ENCODE measurements around the gene HHIP. TPM values are rescaled to one million over a fixed set of nuclear protein-coding genes. Genes with fewer than 3 reads are reported as not detected.
A peak's percentile ranks its signal among the peaks of the same experiment; 100 is the strongest.

The HHIP gene
- total and polyA plus RNA-seq, 9 of the 15 experiments (the other 6 are each of a cell fraction or from before 2014, with no cell fraction given) = 0.09 TPM; not detected in 8

DNA sequence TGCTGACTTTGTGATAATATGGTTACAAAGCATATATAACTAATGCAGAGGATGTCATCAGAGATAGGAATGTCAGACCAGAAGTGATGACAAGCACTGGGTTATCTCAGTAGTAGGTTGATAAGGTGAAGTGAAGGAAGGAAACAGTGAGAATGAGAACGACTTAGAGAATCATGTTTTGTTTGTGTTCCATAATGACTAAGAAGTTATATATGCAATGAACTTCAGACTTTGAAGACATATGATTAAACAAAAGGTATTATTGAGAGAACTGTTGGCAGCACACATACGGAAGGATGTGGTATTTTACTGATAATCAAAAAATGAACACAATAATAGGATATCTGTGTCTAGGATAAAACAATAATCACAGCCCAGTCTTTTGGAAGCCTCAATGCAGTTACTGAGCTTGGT lies 18.3 kb upstream of the HHIP start (continued):
- TF ChIP-seq XRCC5 (IDR thresholded peaks at IDR 0.05; ENCODE audit: low read depth, low read length) = no peak

DNA sequence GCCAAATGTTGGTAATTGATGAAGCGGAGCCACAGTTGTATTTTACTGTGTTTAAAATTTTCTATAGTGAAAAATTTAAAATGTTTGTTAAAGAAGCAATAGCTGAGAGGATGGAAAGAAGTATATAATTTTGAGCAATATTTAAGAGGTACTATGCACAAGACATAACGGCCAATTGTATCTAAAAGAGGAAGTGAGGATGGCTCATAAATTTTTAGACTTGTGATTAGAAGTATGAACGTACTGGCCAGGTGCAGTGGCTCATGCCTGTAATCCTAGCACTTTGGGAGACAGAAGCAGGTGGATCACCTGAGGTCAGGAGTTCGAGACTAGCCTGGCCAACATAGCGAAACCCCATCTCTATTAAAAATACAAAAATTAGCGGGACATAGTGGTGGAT lies 12.7 kb upstream of the HHIP start:
- Histone ChIP-seq H3K79me2 (ENCODE audit: control insufficient read depth, insufficient read depth, low read length) (no peaks in the 10 kb centered on the region), H2AFZ (ENCODE audit: low read depth, low read length) (no peak overlapping the region), H3K27ac (ENCODE audit: extremely low read depth, low read depth, low read length) (no peak overlapping the region), H3K9ac (ENCODE audit: insufficient read depth in 1 of 2, low read depth in 2 of 2, low read length in 2 of 2) (no peak overlapping the region), H3K4me1 (replicated peaks in 1 of 2; ENCODE audit: control insufficient read depth in 2 of 2, insufficient read depth in 2 of 2, low read length in 2 of 2) (no peaks in the 10 kb centered on the region), H3K4me2 (ENCODE audit: insufficient read depth, low read length) (no peak overlapping the region), H3K36me3 (ENCODE audit: control insufficient read depth, insufficient read depth, low read length) (no peaks in the 10 kb centered on the region), H4K20me1 (replicated peaks; ENCODE audit: control insufficient read depth, insufficient read depth, low read length) (no peaks in the 10 kb centered on the region), H3K4me3 (no peak overlapping the region), H3K27me3 (ENCODE audit: control insufficient read depth in 2 of 2, insufficient read depth in 2 of 2, low read length in 2 of 2) (no peaks in the 10 kb centered on the region; a peak in 1 of 5 replicates), H3K9me3 (replicated peaks; ENCODE audit: control insufficient read depth, insufficient read depth, low read depth, low read length) (no peaks in the 10 kb centered on the region), H3K9me1 (ENCODE audit: control insufficient read depth, insufficient read depth, low read length) (no peaks in the 10 kb centered on the region)
- in situ Hi-C loops (cut with MboI) (no loop called here), intact Hi-C loops (cut with micrococcal nuclease) (no loop called here)
- WGBS (ENCODE audit: insufficient coverage, low coverage, missing lambda C conversion rate) = 0% methylated on average over 6 of the region's 6 CpGs
- peak; percentile 71; the same call in 1 of the 2 replicates for TF ChIP-seq SPI1 (IDR thresholded peaks at IDR 0.05; ENCODE audit: borderline replicate concordance, low read depth, low read length)
- TF ChIP-seq ZNF830 (CRISPR knock-in tag; IDR thresholded peaks at IDR 0.05) = no peak
- BruUV-seq (replicated peaks) = no TSS peak
- ChIA-PET CTCF (ENCODE audit: low intra/inter-chr PET ratio) (no interaction called here), POLR2A (no interaction called here)
- ATAC-seq = no peak
- DNase-seq (ENCODE audit: extremely low read depth in 1 of 4, low spot score in 3 of 4) = no peak
- no peak for FAIRE-seq

DNA sequence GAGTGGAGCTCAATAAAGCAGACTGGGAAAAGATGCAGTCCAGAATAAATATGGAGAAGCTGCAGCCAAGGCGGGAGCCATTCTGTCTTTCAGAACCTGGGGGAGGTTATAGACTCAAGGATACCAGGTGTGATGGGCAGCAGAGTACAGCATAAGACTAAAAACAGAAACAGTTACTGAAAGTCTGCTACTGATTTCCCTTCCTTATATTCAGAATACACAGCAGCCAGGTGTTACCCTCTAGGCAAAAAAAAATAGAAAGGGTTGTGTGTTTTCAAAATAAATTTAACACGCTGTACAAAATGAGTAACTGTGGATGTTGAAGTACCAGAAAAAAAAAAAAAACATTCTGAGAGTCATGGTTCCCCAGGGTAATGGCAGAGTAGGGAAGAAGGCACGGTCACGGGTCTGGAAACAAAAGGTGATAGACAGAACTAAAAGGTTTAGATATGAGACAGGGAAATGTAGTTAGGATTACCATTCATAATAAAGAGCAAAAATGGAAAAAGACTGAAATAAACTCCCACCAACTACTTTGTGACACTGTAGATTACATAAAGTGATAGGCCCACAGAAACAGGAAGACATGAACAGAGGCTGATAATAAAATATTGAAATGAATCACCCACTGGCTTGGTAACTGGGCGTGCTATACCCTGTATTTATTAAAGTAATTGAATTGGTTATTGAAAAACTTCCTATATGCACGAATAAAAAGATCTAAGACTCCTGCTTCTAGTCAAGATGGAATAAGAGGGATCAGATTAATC lies 10.8 kb upstream of the HHIP start:
- TF ChIP-seq PRPF4 (IDR thresholded peaks at IDR 0.05; ENCODE audit: insufficient read depth, low read depth, low read length, poor library complexity, severe bottlenecking) = no peak
- no peaks in the 10 kb centered on the region for H4K20me1 ChIP-seq (replicated peaks; ENCODE audit: control insufficient read depth, insufficient read depth, low read length)
- FAIRE-seq = no peak
- ATAC-seq = no peak
- no peaks in the 10 kb centered on the region; a peak in 1 of 5 replicates for H3K27me3 ChIP-seq (ENCODE audit: control insufficient read depth in 2 of 2, insufficient read depth in 2 of 2, low read length in 2 of 2)
- WGBS (ENCODE audit: insufficient coverage, low coverage, missing lambda C conversion rate) = under 1% methylated on average over 6 of the region's 6 CpGs
- H2AFZ ChIP-seq (ENCODE audit: low read depth, low read length) = no peak overlapping the region
- H3K4me3 ChIP-seq = no peak overlapping the region
- H3K36me3 ChIP-seq (ENCODE audit: control insufficient read depth, insufficient read depth, low read length) = no peaks in the 10 kb centered on the region
- POLR2A ChIA-PET = no interaction called here
- no peaks in the 10 kb centered on the region for H3K79me2 ChIP-seq (ENCODE audit: control insufficient read depth, insufficient read depth, low read length)
- intact Hi-C loops (cut with micrococcal nuclease) (no loop called here), in situ Hi-C loops (cut with MboI) (no loop called here)
- H3K27ac ChIP-seq (ENCODE audit: extremely low read depth, low read depth, low read length) = no peak overlapping the region
- CTCF ChIA-PET (ENCODE audit: low intra/inter-chr PET ratio) = no interaction called here
- H3K4me1 ChIP-seq (replicated peaks in 1 of 2; ENCODE audit: control insufficient read depth in 2 of 2, insufficient read depth in 2 of 2, low read length in 2 of 2) = no peaks in the 10 kb centered on the region
- H3K9ac ChIP-seq (ENCODE audit: insufficient read depth in 1 of 2, low read depth in 2 of 2, low read length in 2 of 2) = no peak overlapping the region
- H3K9me3 ChIP-seq (replicated peaks; ENCODE audit: control insufficient read depth, insufficient read depth, low read depth, low read length) = no peaks in the 10 kb centered on the region
- H3K9me1 ChIP-seq (ENCODE audit: control insufficient read depth, insufficient read depth, low read length) = no peaks in the 10 kb centered on the region
- DNase-seq (ENCODE audit: extremely low read depth in 1 of 4, low spot score in 3 of 4) = no peak
- no peak overlapping the region for H3K4me2 ChIP-seq (ENCODE audit: insufficient read depth, low read length)
- BruUV-seq (replicated peaks) = no TSS peak
